COR-L47 (cell line): ENCODE results near the gene ECHDC3.

Experiments
- DNase-seq: peaks from one replicate; lab custom pipeline; 2025; lab: John Stamatoyannopoulos, UW

ECHDC3 gene

DNA sequence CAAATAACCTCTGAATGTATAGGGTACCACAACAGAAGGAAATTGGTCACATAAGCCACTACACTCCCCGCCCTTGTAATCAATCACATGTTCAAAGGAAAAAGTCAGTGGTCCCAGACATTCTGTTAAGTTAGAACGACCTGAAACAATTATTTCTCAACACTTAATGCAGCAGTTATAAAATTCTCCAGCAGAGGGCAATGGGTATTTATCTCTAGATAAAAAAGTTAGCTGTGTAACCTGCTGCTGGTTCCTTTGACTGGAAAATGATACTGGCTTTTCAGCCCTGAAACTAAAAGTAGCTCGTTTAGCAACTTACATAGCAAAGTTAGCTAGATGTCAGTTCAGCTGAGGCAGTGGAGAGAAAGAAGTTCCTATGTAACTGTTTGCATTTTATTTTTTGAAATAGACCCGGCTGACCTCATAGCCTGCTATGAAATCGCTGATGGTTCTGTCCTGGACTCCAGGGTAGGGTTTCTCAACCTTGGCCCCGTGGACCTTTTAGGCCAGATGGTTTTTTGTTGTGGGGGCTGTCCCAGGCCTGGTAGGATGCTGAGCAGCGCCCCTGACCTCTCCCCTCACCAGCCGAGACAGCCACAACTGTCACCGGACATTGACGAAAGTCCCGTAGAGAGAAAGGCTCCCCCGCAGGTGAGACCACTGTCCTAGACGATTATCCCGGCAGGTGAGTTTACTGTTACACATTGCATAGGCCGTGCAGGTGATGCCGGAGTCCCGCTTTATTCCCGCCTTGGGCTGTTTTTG lies 40.8 kb downstream of the ECHDC3 start:
- DNase-seq: peak; percentile 13

DNA sequence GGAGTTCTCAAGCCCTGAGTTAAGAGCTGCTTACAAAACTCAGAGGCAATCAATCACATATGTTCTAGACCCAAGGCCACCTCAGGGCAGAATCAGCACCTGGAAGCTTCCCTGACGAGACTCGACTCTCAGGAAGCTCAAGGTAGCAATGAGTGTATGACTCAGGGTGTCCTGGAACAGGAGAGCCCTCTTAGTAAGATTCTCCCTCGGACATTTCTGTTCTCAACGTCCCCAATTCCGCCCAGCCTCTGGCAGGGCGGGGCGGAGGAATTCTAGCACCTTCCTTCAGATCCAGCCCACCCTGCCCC lies 41.3 kb downstream of the ECHDC3 start:
- DNase-seq: no peak

DNA sequence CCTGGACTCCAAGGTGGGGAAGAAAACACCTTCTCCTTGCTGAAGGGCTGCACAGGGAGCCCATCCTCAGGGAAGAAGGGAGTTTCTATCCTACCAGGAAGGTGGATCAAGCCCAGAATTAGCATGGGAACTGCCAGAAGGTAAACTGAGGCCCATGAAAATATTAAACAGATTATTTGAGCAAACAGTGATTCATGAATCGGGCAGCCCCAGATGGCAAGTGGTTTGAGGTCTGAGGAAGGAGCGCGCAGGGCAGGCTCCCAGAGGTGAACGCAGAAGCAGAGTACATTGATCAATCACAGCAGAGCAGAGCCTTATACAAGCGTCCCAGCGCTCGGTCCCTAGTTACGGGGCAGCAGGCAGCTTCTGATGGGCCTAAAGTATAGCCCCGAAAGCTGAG lies 45.2 kb downstream of the ECHDC3 start:
- DNase-seq: no peak

DNA sequence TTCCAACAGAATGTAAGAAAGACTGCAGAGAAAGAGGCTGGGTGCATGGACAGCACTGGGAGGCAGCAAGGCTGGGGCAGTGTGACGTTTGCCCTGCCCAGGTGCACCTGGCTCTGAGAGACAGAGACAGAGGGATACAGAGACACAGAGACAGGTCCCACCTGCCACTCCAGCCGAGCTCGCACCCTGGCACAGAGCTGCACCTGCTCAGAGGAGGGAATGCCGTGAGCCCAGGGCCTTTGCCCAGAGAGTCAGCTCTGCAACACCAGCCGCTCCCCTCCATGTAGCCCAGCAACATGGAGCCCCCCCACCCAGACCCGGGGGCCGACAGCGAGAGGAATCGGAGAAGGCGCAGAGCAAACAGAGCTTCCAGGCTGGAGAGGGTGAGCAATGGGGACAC lies 45.7 kb downstream of the ECHDC3 start:
- no peak for DNase-seq

DNA sequence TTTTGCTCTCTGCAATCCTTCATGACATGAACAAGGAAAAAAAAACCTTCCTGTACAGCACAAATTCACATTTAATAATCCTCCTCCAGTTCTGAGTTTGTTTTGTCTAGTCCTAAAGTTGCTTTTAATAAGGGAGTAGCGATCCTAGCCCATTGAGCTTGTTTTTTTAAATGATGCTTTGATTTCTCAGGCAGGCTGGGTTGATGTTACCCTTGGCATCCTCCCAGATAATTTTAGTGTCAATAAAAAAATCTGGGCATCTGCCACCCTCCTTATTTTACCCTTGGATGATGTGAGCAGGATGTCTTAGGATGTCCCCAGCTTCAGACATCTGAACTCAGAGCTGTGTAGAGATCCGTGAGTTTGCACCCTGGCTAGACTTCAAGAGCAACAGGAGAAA lies 47.1 kb downstream of the ECHDC3 start:
- DNase-seq: no peak

DNA sequence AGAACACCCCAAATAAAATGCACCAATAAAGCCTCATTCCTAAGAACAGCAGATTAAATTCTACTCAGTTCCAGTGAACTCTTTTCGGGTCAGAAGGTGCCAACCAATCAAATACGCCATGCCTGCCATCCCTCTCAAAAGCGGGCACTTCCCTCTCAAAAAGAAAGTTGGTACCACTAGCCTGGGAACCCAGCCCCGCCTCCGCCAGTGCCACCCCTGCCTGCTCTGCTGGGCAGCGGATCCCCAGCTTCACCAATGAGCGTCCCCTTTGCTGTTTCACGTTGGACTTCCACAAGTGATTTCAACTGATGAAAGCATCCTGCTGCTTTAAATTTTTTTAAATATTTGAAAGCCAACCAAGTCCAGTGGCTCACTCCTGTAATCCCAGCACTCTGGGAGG lies 47.8 kb downstream of the ECHDC3 start:
- DNase-seq: no peak

DNA sequence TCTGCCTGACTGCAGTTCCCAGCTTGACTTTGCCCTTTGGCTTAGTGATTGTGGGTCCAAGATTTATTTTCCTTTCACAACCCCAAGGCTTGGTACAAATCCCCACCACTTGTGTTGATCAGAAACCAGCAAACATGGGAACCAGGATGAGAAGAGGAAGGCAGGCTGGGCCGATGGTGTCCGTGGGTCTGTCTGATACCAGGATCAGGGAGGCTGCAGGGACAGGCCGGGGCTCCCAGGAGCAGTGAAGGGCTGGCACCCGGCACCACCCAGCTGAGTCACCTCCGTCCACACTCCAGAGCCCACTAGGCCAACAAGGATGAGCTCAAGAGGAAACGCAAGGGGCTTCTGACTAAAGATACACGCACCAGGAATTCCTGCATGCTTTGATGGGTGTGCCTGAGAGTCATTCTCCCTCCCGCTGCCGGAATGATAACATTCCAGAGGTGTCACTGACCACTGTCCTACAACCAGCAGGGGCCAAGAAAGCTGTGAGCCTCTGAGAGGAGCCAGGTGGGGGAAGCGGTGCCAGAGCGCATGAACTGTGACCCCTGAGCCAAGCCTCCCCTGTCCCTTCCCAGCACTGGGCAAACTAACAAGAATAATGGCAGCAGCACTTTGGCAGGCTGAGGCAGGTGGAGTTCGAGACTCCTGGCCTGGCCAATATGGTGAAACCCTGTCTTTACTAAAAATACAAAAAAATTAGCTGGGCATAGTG lies 51.7 kb downstream of the ECHDC3 start:
- DNase-seq: no peak

DNA sequence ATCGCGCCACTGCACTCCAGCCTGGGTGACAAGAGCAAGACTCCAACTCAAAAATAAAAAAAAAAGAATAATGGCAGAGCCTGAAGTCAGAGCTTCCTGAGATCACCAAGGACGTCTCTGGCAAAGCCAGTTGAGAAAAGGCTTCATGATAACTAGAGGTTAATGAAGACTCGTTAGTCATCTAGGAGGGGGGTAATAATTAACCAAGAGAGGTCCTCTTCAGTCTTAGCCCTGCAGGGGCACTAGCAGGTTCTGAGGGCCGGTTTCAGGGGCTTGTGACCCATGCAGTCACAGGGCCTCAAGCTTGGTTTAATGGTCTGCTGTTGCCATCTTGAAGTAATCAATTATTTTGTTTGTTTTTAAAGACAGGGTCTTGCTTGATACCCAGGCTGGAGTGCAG lies 52.4 kb downstream of the ECHDC3 start:
- DNase-seq: no peak

DNA sequence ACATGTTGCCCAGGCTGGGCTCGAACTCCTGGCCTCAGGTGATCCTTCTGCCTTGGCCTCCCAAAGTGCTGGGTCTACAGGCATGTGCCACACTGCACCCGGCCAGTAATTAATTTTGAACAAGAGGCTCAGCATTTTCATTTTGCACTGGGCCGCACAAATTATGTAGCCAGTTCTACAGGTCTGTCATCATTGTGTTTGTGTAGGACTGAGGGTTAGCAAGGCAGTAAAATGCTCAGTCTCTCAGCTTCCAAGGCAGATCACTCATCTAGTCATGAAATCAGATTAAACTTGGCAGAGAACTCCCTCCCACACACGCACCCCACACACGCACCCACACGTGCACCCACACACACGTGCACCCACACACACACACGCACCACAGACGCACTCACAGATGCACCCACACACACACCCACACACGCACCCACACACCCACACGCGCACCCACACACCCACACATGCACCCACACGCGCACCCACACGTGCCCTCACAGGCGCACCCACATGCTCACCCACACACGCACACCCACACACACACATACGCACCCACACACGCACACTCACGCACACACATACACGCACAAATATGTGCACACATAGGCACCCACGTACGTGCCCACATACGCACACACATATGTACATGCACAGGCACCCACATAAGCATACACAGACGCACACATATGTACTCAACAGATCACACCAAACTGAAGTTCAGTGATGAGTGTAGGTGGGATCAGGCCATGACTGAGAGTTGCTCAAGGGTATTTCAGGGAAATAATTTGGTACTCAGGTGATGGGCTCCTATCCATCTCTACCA lies 53.1 kb downstream of the ECHDC3 start:
- DNase-seq: no peak

DNA sequence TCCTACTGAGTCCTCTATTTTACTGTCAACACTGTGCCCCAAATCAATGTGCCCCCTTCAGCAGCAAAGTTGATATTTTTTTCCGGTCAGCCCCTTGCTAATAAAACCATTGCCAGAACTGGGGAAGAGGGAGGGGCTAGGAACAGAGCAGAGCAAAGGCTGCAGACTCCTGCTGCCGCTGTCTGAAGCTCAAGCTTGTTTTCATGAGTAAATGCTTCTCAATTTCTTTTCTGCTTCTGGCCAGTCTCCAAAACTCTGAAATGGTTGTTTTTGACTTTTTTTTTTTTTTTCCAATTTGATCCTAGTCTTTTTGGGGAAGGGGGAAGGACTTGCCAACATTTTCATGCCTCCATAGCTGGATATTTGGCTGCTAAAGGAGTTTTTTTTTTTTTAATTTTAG lies 54.3 kb downstream of the ECHDC3 start:
- no peak for DNase-seq

DNA sequence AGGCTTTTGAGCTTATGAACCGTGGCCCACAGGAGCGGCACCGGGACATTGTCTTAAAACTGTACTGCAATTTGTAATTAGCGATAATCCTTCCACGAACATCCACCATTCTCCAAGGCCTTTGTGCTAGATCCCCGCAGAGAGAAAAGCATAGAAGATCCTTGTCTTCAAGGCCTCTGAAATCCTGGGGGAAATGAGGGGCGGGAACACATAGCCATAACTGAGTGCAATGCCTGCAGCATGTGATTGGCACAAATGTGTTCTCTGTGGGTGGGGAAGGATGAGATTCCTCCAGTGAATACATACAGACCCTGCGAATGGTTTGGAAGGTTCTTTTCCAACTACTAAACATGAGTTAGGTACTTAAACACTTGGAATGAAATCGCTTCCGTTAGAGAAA lies 55.1 kb downstream of the ECHDC3 start:
- no peak for DNase-seq

DNA sequence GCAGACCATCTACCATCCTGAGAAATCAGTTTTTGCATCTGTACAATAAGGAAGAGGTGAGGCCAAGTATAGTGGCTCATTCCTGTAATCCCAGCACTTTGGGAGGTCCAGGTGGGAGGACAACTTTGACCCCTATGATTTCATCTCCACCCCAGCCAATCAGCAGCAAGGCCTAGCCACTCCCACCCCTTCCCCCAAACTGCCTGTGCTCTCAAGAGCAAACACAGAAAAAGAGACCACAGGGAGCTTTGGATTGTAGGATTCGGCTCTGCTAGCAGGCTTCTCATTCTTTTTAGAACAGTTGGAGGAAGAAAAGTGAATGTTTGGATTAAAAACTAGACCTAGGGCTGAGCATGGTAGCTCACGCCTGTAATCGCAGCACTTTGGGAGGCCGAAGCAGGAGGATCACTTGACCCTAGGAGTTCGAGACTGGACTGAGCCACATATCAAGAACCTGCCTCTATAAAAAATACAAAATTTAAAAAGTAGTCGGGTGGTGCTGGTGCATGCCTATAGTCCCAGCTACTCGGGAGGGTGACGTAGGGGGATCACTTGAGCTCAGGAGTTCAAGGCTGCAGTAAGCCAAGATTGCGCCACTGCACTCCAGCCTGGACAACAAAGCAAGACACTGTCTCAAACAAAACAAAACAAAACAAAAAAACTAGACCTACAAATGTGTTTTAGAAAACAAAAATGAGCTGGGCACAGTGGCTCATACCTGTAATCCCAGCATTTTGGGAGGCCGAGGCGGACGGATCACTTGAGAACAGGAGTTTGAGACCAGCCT lies 55.9 kb downstream of the ECHDC3 start:
- DNase-seq: no peak

DNA sequence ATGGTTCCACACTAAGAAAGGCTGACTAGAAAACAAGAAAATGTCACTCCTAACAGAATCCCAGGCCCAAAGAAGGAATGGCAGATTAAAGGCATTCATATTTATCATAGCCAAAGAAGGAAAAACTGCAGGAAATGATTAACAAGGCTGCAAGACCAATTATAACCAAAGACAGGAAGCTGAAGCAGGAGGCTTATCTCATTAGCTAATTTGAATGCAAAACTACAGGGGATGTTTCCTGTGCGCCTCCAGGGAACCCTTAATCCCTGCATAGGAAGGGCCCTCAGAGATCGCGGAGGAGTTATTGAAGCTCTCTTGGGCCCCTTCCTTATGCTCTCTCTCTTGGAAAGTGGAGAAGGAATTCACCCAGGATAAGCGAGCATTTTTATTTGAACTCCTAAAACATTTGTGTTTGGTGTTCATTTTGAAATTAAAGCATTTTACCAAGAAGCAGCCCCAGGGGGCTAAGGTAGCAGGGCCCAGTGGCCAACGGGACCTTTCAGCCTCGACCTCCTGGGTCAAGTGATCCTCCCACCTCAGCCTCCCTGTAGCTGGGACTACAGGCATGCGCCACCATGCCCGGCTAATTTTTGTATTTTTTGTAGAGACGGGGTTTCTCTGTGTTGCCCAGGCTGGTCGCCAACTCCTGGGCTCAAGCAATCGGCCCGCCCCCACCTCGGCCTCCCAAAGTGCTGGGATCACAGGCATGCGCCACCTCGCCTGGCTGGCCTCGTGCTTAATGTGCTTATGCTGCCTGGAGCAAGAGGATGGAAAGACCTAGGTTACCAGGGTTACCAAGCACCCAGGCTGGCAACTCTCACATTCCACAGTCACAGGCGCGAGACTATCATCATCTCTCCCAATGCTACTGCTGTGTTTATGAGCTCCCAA lies 56.9 kb downstream of the ECHDC3 start:
- no peak for DNase-seq

DNA sequence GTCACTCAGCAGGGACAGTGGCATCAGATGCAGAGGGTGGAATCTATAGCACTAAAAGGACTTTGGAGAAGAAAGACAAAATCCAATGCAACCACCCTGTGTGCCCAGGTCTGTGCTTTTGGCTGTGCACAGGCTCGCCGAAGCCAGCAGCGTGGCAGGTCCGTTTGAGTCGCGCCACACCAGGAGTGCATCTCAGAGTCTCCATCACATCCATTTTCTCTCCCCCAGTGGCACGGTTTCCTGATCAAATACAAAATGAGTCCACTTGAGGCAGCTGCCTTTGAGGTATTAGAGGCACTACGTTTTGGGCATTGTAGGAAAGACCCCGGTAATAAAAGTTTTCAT lies 57.5 kb downstream of the ECHDC3 start:
- DNase-seq: no peak

DNA sequence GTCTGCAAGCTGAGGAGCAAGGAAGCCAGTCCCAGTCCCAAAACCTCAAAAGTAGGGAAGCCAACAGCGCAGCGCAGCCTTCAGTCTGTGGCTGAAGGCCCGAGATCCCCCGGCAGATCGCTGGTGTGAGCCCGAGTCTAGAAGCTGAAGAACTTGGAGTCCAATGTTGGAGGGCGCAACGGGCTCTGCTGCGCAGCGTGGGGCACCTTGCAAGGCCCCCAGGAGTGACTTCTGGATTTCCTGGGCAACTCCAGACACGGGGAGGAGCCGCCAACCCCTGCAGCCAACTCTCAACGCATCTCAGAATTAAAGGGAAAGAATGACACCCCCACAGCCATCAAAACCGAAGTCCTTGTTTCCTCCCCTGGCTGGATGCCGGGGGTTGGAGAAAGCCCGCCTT lies 62.2 kb downstream of the ECHDC3 start:
- no peak for DNase-seq

DNA sequence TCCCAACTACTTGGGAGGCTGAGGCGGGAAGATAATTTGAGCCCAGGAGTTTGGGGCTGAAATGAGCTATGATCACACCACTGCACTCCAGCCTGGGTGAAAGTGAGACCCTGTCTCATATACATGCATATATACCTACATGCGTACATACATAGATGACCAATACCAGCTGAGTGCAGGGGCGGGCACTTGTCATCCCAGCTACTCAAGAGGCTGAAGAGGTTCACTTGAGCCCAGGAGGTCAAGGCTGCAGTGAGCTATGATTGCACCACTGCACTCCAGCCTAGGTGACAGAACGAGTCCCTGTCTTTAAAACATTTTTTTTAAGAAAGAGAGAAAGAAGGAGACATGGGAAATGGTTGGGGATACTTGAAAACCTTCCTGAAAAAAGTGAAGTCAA lies 63.6 kb downstream of the ECHDC3 start:
- no peak for DNase-seq

DNA sequence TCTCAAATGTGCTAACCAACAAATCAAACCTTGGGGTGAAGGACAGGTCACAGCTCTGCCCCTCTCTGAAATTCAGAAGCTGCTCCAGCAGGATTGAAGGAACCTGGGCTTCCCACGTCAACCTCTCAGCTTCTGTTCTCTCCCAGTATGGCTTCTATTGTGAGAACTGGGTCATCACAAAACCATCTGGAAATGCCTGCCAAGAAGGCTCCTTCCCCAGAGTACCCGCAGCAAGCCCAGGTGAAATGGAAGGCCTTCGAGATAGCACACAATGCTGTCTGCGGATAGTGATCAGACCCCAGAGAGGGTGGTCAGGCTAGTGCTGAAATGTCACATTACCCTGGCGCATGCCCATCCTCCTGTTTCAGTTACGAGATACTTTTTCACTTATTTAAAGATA lies 64.5 kb downstream of the ECHDC3 start:
- DNase-seq: no peak

DNA sequence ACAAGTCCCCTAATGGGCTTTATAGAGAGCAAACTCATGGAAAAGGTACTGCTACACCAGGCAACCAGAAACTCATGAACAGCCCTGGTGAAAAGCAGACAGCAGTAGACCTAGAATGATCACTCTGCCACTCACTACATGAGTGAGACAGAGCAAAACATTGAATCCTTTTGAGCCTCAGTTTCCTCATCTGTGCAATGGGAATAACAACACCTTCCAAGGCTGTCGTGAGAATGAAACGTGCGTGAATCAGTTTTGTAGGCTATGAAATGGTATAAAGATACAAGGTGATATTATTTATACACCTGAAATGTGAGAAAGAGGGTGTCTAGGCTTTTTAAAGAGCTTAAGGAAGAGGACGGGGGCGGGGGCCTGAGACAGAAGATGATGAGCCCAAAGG lies 66.6 kb downstream of the ECHDC3 start:
- no peak for DNase-seq

DNA sequence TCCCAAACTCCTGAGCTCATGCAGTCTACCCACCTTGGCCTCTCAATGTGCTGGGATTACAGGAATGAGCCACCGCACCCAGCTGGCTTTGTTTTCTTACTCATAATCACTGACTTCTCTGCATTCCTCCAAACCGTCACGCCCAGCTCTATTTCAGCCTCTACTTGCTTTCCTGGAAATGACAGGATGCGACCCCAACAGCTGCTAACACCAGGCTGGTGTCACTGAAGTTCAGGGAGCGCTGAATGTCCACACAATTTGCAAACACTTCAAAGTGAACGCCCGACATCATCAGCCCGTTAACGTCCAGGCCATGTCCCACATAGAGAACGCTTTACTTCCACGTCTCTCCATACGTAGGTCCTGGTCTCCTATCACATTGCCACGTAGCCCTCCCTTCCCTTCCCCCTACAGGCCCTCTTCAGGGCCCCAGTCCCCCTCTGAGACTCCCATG lies 68.2 kb downstream of the ECHDC3 start:
- DNase-seq: no peak

DNA sequence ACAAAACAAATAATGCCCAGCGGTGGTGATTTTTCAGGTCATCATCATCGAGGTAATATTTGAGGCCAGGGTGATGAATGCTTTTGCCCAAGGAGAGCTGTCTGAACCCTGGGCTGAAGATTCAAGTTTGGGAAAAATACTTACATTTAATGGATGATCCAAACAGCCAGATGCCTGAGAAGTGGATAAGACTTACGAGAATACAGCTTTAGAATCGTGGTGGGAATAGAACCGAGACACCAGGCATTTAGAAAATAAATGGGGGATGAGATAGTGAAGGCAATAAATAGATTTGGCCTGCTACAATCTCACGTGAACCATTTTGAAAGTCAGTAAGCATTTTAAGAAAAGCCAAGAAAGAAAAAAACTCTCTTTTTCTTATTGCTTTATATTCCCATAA lies 68.8 kb downstream of the ECHDC3 start:
- no peak for DNase-seq

DNA sequence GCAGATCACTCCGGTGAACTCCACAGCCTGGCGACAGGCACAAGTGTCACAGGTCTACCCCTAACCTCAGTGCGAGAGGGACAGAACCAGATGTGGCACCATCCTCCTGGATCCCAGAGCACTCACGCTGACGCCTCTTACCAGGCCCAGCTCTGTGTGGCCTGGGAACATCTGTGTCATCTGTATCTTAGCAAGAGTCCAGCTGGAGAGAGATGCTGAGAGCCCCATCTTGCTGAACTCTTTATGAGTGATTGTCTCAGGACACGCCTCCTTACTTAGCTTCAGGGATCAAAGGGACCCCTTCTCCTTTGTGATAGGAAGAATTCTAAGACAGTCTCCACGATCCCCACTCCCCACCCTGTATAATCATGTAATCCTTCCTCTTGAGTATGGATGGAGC lies 71.0 kb downstream of the ECHDC3 start:
- no peak for DNase-seq
